T-helper 1 cell treated with Interleukin-12 subunit alpha and Interleukin-12 subunit beta and Interleukin-4 antibody, amounts not matched to agents 30 μg/mL and 1 μg/mL, for 36 hours (primary cell): ENCODE results near the gene RPSA.
A peak's percentile ranks its signal among the peaks of the same experiment; 100 is the strongest.

Source experiments
- H3K27ac Mint-ChIP-seq: one replicate; pipeline ENCODE4 v1.8.0; 2021; ENCODE audit warnings: mild to moderate bottlenecking, mixed read lengths
- H3K27me3 Mint-ChIP-seq: one replicate; pipeline ENCODE4 v1.8.0; 2021; ENCODE audit warnings: low read depth, mixed read lengths
- H3K36me3 Mint-ChIP-seq: one replicate; pipeline ENCODE4 v1.8.0; 2021; ENCODE audit warnings: low read depth, mixed read lengths
- H3K4me1 Mint-ChIP-seq: one replicate; pipeline ENCODE4 v1.8.0; 2021; ENCODE audit warnings: low read depth, mixed read lengths
- H3K4me3 Mint-ChIP-seq: one replicate; pipeline ENCODE4 v1.8.0; 2021; ENCODE audit warnings: mild to moderate bottlenecking, moderate library complexity, mixed read lengths
- H3K9me3 Mint-ChIP-seq: one replicate; pipeline ENCODE4 v1.8.0; 2021; ENCODE audit warnings: mixed read lengths

Gene RPSA

DNA sequence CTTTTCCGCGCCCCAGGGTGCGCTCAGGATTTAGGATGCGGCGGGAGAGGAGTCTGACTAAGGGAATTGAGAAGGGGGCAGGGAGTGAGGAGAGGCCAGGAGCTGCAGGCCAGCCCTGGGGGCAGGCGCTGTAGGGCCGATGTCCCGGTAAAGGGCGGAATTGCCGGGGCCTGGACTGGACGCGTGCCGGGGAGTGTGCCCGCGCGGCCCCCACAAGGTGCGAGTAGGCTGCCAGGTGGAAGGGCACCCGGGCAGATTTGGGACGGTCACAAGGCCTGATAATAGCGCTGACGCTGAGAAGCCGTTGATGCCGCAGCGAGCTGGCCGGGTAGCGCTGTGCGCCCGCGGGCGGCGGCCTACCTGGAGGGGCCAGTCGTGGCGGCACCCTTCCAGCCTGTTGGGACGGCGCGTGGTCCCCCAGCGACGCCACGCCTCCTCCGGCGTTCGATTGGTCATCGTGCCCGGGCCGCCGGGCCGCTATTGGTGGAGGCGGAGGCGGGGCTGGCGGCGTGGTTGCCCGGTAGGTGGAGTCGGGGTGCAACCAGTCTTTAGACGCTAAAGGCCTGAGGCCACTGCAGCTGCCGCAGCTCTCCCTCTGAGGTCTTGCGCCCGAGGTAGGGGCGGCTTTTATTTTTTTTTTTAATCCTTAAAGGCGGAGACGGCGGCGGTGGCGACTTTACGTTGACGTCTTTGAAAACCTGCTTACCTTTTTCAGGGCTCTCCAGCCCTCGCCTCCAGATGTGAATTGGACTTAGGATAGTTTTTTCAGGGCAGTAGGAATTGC lies 22.4 kb upstream of the RPSA start:
- Mint-ChIP-seq H3K27ac (peak overlapping the region; percentile 99), H3K4me3 (peak overlapping the region; percentile 97), H3K36me3 (peaks cover 13% of the 10 kb centered on the region), H3K27me3 (no peaks in the 10 kb centered on the region), H3K4me1 (peaks cover 46% of the 10 kb centered on the region), H3K9me3 (no peaks in the 10 kb centered on the region)

- Mint-ChIP-seq H3K4me1 (peaks cover 52% of the 10 kb centered on the region), H3K4me3 (peak overlapping the region; percentile 97), H3K27ac (peak overlapping the region; percentile 99), H3K27me3 (no peaks in the 10 kb centered on the region), H3K9me3 (no peaks in the 10 kb centered on the region), H3K36me3 (peaks cover 17% of the 10 kb centered on the region)
Observed at GRCh38 chr3:39384665-39385000, 21.9 kb upstream of the RPSA start.

DNA sequence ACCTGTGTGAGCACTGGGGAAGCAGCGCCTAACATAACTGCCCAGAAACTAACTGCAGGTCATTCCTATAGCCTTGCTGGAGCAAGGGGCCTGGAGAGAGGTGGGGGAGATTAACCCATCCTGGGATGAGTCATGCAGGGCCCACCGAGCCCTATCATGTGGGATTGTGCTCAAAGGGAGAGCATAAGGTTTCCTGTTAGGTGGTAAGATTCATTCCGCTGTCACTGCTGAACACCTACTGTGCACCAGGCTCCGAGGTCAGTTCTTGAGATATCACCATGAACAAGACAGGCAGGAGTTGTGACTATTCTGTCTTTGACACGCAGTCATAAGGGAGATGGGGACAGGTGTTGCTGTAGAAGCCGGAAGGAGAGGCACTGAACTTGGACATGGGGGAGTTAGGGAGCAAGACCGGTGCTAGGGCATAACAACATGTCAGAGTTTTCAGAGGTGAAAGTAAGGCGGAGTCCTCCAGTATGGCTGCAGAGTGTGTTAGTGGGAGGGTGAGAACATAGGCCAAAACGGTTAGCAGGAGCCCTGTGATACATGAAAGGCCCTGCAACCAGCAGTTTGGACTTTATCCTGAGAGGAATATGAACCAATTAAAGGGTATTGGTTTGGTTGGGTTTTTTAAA lies 20.9 kb upstream of the RPSA start:
- peak overlapping the region; percentile 17 for H3K27ac Mint-ChIP-seq
- peaks cover 57% of the 10 kb centered on the region for H3K4me1 Mint-ChIP-seq
- no peaks in the 10 kb centered on the region for H3K27me3 Mint-ChIP-seq
- peaks cover 23% of the 10 kb centered on the region for H3K36me3 Mint-ChIP-seq
- peak overlapping the region; percentile 97 for H3K4me3 Mint-ChIP-seq
- H3K9me3 Mint-ChIP-seq, result no peaks in the 10 kb centered on the region

- Mint-ChIP-seq H3K9me3 (no peaks in the 10 kb centered on the region), H3K27ac (peak overlapping the region; percentile 4), H3K27me3 (no peaks in the 10 kb centered on the region), H3K4me1 (peaks cover 60% of the 10 kb centered on the region), H3K36me3 (peaks cover 29% of the 10 kb centered on the region), H3K4me3 (no peak overlapping the region)
Observed at GRCh38 chr3:39386318-39386717, 20.2 kb upstream of the RPSA start.

DNA sequence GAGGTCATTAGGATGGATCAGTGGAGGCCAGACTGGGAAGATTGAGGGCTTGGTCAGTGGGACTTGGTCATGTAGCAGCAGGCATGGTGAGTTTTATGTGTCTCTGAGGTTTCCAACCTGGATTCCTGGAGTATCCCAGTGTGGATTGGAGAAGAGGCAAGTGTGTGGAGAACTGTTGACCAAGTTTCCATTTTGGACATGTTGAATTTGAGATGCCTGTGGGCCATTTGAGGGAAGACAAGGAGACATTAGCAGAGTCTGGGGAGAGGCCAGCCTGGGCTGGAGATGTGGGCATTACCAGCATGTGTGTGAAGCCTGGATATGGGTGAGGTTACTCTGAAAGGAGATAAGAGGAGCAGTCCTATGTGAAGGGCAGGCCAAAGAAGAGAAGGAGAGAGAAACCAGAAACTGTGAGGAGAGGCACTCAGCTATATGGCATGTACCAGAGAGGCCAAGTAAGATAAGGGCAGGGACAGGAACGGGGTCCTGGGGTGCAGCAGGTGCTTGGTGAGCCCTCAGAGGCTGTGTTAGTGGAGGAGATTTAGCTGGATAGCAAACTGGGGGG lies 19.0 kb upstream of the RPSA start:
- Mint-ChIP-seq H3K4me3 (no peak overlapping the region), H3K4me1 (peaks cover 58% of the 10 kb centered on the region), H3K36me3 (peaks cover 38% of the 10 kb centered on the region), H3K27me3 (no peaks in the 10 kb centered on the region), H3K9me3 (no peaks in the 10 kb centered on the region), H3K27ac (peak overlapping the region; percentile 7)

DNA sequence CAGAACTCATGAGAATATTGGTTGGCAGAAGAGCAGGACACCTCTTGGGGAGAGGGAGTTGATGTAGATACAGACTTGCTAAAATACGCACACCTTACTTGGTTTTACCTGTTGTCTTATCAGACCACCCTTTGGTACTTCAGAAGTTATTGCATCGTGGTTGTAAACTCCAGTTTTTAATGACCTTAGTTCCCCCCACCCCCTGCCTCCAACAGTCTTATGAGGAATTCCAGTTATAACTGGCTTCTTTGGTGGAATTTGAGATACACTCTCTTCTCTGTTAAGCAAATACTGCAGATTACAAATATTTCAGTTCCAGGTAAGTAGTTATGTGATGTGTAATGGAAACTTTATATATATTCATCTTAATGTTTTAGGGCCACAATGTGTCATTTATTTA lies 18.4 kb upstream of the RPSA start:
- Mint-ChIP-seq H3K27ac (no peak overlapping the region), H3K9me3 (no peaks in the 10 kb centered on the region), H3K36me3 (peaks cover 40% of the 10 kb centered on the region), H3K4me3 (no peak overlapping the region), H3K4me1 (peaks cover 55% of the 10 kb centered on the region), H3K27me3 (no peaks in the 10 kb centered on the region)

GRCh38 chr3:39388741-39389248 lies 17.7 kb upstream of the RPSA start:
- Mint-ChIP-seq H3K4me3 (peak overlapping the region; percentile 72), H3K9me3 (no peaks in the 10 kb centered on the region), H3K4me1 (peaks cover 52% of the 10 kb centered on the region), H3K27me3 (no peaks in the 10 kb centered on the region), H3K36me3 (peaks cover 41% of the 10 kb centered on the region), H3K27ac (peak overlapping the region; percentile 84)

GRCh38 chr3:39390181-39390580 lies 16.3 kb upstream of the RPSA start:
- H3K27ac Mint-ChIP-seq, result peak overlapping the region; percentile 66
- H3K9me3 Mint-ChIP-seq, result no peaks in the 10 kb centered on the region
- H3K4me3 Mint-ChIP-seq, result no peak overlapping the region
- peaks cover 55% of the 10 kb centered on the region for H3K36me3 Mint-ChIP-seq
- no peaks in the 10 kb centered on the region for H3K27me3 Mint-ChIP-seq
- peaks cover 47% of the 10 kb centered on the region for H3K4me1 Mint-ChIP-seq

- Mint-ChIP-seq H3K36me3 (peaks cover 65% of the 10 kb centered on the region), H3K27ac (no peak overlapping the region), H3K27me3 (no peaks in the 10 kb centered on the region), H3K4me3 (no peak overlapping the region), H3K9me3 (no peaks in the 10 kb centered on the region), H3K4me1 (peaks cover 1% of the 10 kb centered on the region)
Observed at GRCh38 chr3:39396690-39397089, 9.8 kb upstream of the RPSA start.

DNA sequence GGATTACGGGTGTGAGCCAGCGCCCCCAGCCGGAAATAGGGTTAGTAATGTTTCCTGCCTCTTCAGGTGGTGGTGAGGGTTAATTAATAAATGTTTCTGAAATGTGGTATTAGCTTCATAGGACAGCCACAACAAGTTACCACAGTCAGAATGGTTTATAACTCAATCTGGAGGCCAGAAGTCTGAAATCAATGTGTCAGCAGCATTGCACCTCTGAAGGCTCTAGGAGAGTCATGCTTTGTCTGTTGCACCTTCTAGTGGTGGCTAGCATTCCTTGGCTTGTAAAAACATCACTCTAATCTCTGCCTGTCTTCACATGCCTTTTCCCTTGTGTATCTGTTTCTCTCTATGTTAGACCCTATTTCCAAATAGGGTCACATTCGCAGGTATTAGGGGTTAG lies 7.8 kb upstream of the RPSA start:
- H3K9me3 Mint-ChIP-seq, result no peaks in the 10 kb centered on the region
- H3K4me1 Mint-ChIP-seq, result peaks cover 3% of the 10 kb centered on the region
- no peak overlapping the region for H3K27ac Mint-ChIP-seq
- H3K36me3 Mint-ChIP-seq, result peaks cover 56% of the 10 kb centered on the region
- no peaks in the 10 kb centered on the region for H3K27me3 Mint-ChIP-seq
- no peak overlapping the region for H3K4me3 Mint-ChIP-seq

DNA sequence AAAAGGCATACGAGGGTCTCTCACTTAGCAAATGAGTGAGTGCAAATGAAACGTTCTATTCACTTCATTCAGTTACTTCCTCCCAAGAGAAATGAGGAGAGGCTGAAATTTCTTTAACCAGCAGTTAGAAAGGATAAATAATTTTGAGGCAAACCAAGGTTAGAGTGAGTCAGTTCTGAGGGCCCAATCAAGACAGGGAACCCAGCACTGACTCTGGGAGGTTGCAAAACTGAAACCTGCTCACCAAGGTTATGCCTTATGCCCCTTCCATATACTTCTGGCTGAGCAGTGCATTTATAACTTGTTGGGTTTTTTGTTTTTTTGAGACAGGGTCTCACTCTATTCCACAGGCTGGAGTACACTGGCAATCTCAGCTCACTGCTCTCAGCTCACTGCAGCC lies 4.5 kb upstream of the RPSA start:
- no peak overlapping the region for H3K27ac Mint-ChIP-seq
- H3K4me3 Mint-ChIP-seq, result no peak overlapping the region
- peaks cover 10% of the 10 kb centered on the region for H3K4me1 Mint-ChIP-seq
- H3K27me3 Mint-ChIP-seq, result no peaks in the 10 kb centered on the region
- H3K36me3 Mint-ChIP-seq, result peaks cover 40% of the 10 kb centered on the region
- H3K9me3 Mint-ChIP-seq, result no peaks in the 10 kb centered on the region

- Mint-ChIP-seq H3K4me1 (peaks cover 29% of the 10 kb centered on the region), H3K36me3 (peaks cover 42% of the 10 kb centered on the region), H3K9me3 (no peaks in the 10 kb centered on the region), H3K27me3 (no peaks in the 10 kb centered on the region), H3K27ac (peak overlapping the region; percentile 98), H3K4me3 (no peak overlapping the region)
Observed at GRCh38 chr3:39404943-39405686, 1.4 kb upstream of the RPSA start.

GRCh38 chr3:39405687-39406367 lies 693 bp upstream of the RPSA start:
- Mint-ChIP-seq H3K27me3 (no peaks in the 10 kb centered on the region), H3K9me3 (no peaks in the 10 kb centered on the region), H3K4me3 (peak overlapping the region; percentile 94), H3K27ac (peak overlapping the region; percentile 98), H3K4me1 (peaks cover 31% of the 10 kb centered on the region), H3K36me3 (peaks cover 43% of the 10 kb centered on the region)

DNA sequence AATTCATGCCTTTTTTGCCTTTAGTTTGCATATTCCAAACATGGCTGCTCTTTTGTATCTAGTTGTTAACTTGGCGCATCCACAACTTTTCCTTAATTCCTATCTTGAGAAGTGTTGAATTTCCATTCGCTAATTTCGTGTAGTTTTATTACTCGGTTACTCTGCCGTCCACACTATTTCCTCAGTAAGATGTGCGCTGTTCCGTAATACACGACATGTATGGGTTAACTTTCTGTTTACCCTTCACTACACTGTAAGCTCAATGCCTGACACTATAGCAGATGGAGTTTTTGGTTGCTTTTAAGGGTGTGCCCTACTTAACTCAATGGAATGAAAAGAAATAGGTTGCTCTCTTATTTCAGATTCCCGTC lies 724 bp downstream of the RPSA start:
- Mint-ChIP-seq H3K9me3 (no peaks in the 10 kb centered on the region), H3K27me3 (no peaks in the 10 kb centered on the region), H3K4me1 (peaks cover 35% of the 10 kb centered on the region), H3K36me3 (peaks cover 50% of the 10 kb centered on the region), H3K4me3 (peak overlapping the region; percentile 94), H3K27ac (peak overlapping the region; percentile 94)
